SU-DHL-6 (cell line): ENCODE results near the gene TBC1D8.

Source experiments
- H2AFZ ChIP-seq: fragments of 200-600 bp; sonication (generic); 2 replicates; pipeline ENCODE4 v1.6.1; 2014; ENCODE audit warnings: low read depth, mild to moderate bottlenecking, moderate library complexity, mixed read lengths, antibody characterized with exemption, low read length; ENCODE audit not compliant: severe bottlenecking
- H3F3A ChIP-seq: fragments of 200-600 bp; shearing (Covaris generic); 2 replicates; pipeline ENCODE4 v1.6.0; 2016; ENCODE audit warnings: antibody characterized with exemption, mild to moderate bottlenecking; ENCODE audit not compliant: insufficient read depth
- H3K27ac ChIP-seq: fragments of 200-600 bp; sonication (generic); 2 replicates; pipeline ENCODE4 v1.5.1; 2016; ENCODE audit warnings: low read depth, mild to moderate bottlenecking, low read length, moderate library complexity, mixed read lengths
- H3K27me3 ChIP-seq: fragments of 200-600 bp; sonication (generic), shearing (Covaris generic); 2 replicates; pipeline ENCODE4 v1.6.0; 2014; ENCODE audit warnings: mild to moderate bottlenecking, low read length
- H3K36me3 ChIP-seq: fragments of 200-600 bp; sonication (generic); 2 replicates; pipeline ENCODE4 v1.6.1; 2014; ENCODE audit warnings: mild to moderate bottlenecking, low read length, mixed read lengths
- H3K4me2 ChIP-seq: fragments of 300-600, 200-600 bp; shearing (Covaris generic), sonication (generic); 2 replicates; pipeline ENCODE4 v1.6.0; 2014; ENCODE audit warnings: low read length, low read depth, mild to moderate bottlenecking; ENCODE audit not compliant: poor library complexity, severe bottlenecking
- H3K4me3 ChIP-seq: fragments of 200-600 bp; sonication (generic); 2 replicates; pipeline ENCODE4 v1.5.1; 2014; ENCODE audit warnings: antibody characterized with exemption, low read length, mild to moderate bottlenecking, mixed read lengths; ENCODE audit not compliant: insufficient read depth, poor library complexity, severe bottlenecking
- H3K79me2 ChIP-seq: fragments of 200-600 bp; sonication (generic); 2 replicates; pipeline ENCODE4 v1.6.1; 2014; ENCODE audit warnings: mild to moderate bottlenecking, low read length, moderate library complexity; ENCODE audit not compliant: insufficient read depth
- H3K9ac ChIP-seq: fragments of 200-600 bp; sonication (generic); 2 replicates; pipeline ENCODE4 v1.7.0; 2014; ENCODE audit warnings: mild to moderate bottlenecking, low read length
- H3K9me2 ChIP-seq: fragments of 200-600 bp; sonication (generic); replicated peaks from 2 replicates; pipeline ENCODE4 v1.6.1; 2014; ENCODE audit warnings: low read length; ENCODE audit not compliant: insufficient read depth
- H3K9me3 ChIP-seq: fragments of 200-600 bp; sonication (generic); 2 replicates; pipeline ENCODE4 v1.6.1; 2014; ENCODE audit warnings: low read length, mixed read lengths; ENCODE audit not compliant: insufficient read depth
- H4K20me1 ChIP-seq: fragments of 200-600 bp; sonication (generic); 2 replicates; pipeline ENCODE4 v1.6.1; 2014; ENCODE audit warnings: low read depth, mild to moderate bottlenecking, antibody characterized with exemption, low read length, moderate library complexity, mixed read lengths
- EZH2phosphoT487 ChIP-seq: fragments of 200-600 bp; sonication (generic), shearing (Covaris generic); conservative IDR thresholded peaks from 2 replicates; pipeline ENCODE4 v1.6.1; 2018; ENCODE audit warnings: mild to moderate bottlenecking, antibody characterized with exemption, low read length, moderate library complexity, mixed read lengths
- TF ChIP-seq, protein P1 (sequence below): fragments of 200-600 bp; sonication (generic); IDR thresholded peaks from one replicate; pipeline ENCODE4 v1.5.1; 2017; ENCODE audit warnings: antibody characterized with exemption, mild to moderate bottlenecking, low read length, moderate library complexity; ENCODE audit not compliant: insufficient read depth, poor library complexity, severe bottlenecking

Gene TBC1D8

DNA sequence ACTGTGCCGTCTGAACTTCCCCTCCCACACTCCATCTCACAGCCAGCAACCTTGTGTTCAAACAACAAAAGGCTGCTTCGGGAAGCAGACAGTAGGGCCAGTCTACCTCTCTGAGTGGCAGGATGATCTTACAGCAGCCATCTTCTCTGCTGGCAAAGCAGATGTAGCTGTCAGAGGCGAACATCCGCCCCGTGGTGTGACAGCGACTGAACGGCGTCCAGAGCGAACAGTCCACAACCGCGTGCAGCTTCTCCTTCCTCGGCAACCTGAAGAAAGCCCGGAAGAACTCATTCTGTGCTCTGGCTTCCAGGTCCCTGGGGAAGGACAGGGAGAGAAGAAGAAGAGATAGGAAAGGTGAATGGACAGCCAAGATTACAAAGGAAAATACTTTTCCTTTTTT is 111.1 kb downstream of the TBC1D8 start:
- Histone ChIP-seq H3K4me3 (no peak overlapping the region), H3F3A (no peaks in the 10 kb centered on the region), H3K9ac (no peak overlapping the region), H3K9me3 (no peaks in the 10 kb centered on the region), H3K9me2 (no peaks in the 10 kb centered on the region), H3K27me3 (0 out of 2 replicates have a peak, but pooled peaks cover 3% of the 10 kb centered on the region), H3K4me2 (no peak overlapping the region), H3K79me2 (no peaks in the 10 kb centered on the region), H4K20me1 (no peaks in the 10 kb centered on the region), H2AFZ (no peak overlapping the region), H3K27ac (no peak overlapping the region), H3K36me3 (no peaks in the 10 kb centered on the region)
- TF ChIP-seq, protein P1, sequence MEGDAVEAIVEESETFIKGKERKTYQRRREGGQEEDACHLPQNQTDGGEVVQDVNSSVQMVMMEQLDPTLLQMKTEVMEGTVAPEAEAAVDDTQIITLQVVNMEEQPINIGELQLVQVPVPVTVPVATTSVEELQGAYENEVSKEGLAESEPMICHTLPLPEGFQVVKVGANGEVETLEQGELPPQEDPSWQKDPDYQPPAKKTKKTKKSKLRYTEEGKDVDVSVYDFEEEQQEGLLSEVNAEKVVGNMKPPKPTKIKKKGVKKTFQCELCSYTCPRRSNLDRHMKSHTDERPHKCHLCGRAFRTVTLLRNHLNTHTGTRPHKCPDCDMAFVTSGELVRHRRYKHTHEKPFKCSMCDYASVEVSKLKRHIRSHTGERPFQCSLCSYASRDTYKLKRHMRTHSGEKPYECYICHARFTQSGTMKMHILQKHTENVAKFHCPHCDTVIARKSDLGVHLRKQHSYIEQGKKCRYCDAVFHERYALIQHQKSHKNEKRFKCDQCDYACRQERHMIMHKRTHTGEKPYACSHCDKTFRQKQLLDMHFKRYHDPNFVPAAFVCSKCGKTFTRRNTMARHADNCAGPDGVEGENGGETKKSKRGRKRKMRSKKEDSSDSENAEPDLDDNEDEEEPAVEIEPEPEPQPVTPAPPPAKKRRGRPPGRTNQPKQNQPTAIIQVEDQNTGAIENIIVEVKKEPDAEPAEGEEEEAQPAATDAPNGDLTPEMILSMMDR: no peak
- no peak for TF ChIP-seq EZH2phosphoT487

GRCh38 chr2:101038455-101039255 is 112.5 kb downstream of the TBC1D8 start:
- H2AFZ ChIP-seq: peak overlapping the region; percentile 21
- H3K9me3 ChIP-seq: no peaks in the 10 kb centered on the region
- no peaks in the 10 kb centered on the region for H3K9me2 ChIP-seq
- H3K27ac ChIP-seq: no peak overlapping the region
- TF ChIP-seq EZH2phosphoT487: no peak
- TF ChIP-seq, protein P1: peak; percentile 14
- no peak overlapping the region for H3K9ac ChIP-seq
- H3K27me3 ChIP-seq: 0 out of 2 replicates have a peak, but pooled peaks cover 3% of the 10 kb centered on the region
- no peaks in the 10 kb centered on the region for H3K36me3 ChIP-seq
- no peaks in the 10 kb centered on the region for H3F3A ChIP-seq
- H3K79me2 ChIP-seq: no peaks in the 10 kb centered on the region
- H3K4me2 ChIP-seq: no peak overlapping the region
- no peak overlapping the region for H3K4me3 ChIP-seq
- H4K20me1 ChIP-seq: no peaks in the 10 kb centered on the region

DNA sequence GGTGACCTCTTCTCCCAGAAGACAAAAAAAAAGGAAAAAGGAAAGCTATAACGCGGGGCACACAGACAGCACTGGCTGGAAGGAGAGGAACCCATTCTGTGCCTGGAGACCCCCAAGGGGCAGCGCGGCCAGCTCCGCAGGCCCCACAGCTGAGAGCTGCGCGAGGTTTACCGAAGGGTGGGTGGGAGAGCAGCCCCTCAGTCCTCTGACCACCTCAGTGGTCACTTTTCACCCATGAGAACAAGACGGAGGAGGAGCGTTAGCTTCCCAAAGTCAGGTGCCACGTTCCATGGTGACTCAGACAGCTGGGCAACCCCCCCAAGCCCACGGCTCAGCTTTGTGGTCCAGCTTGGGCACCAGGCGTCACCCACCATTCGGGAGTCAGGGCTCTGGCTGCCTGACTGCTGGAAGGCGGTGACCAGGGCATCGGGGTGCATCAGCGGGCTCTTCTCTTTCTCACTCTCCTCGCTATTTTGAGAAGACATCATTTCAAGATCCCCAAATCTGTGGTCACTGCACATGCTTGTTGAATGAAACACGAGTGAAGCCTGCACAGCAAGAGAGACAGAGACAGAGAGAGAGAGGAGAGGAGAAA is 113.9 kb downstream of the TBC1D8 start:
- Histone ChIP-seq H3F3A (no peaks in the 10 kb centered on the region), H3K27me3 (no peaks in the 10 kb centered on the region), H3K79me2 (no peaks in the 10 kb centered on the region), H3K4me3 (no peak overlapping the region), H3K4me2 (no peak overlapping the region), H3K36me3 (no peaks in the 10 kb centered on the region), H2AFZ (no peak overlapping the region), H4K20me1 (no peaks in the 10 kb centered on the region), H3K9me3 (no peaks in the 10 kb centered on the region), H3K9ac (no peak overlapping the region), H3K27ac (no peak overlapping the region), H3K9me2 (no peaks in the 10 kb centered on the region)
- TF ChIP-seq EZH2phosphoT487: no peak
- TF ChIP-seq, protein P1: no peak
